ENCODE measurements around the gene BHMT. TPM values are rescaled to one million over a fixed set of nuclear protein-coding genes. Genes with fewer than 3 reads are reported as not detected.

Gene BHMT
- total RNA-seq, 2 experiments from 2014 or later: not detected

- intact Hi-C loops (cut with micrococcal nuclease; ENCODE audit: unreplicated experiment): no loop called here
- CTCF ChIA-PET (ENCODE audit: unreplicated experiment): no interaction called here
- POLR2A ChIA-PET: no interaction called here
- Histone ChIP-seq H3K9me2 (ENCODE audit: insufficient read depth, low read length) (no peaks in the 10 kb centered on the region), H2AFZ (ENCODE audit: low read length) (no peak overlapping the region), H3K27ac (ENCODE audit: low read depth, low read length, poor library complexity, severe bottlenecking) (no peak overlapping the region), H4K20me1 (ENCODE audit: insufficient read depth, low read length) (no peaks in the 10 kb centered on the region), H3K36me3 (ENCODE audit: insufficient read depth, low read length) (no peaks in the 10 kb centered on the region), H3K4me3 (ENCODE audit: low read depth, low read length, poor library complexity, severe bottlenecking) (no peak overlapping the region), H3K79me2 (ENCODE audit: insufficient read depth, low read depth, low read length) (no peaks in the 10 kb centered on the region), H3K9me3 (ENCODE audit: low read length) (no peaks in the 10 kb centered on the region), H3K4me2 (ENCODE audit: low read length) (no peak overlapping the region), H3K4me1 (ENCODE audit: insufficient read depth, low read length, poor library complexity, severe bottlenecking) (no peaks in the 10 kb centered on the region)
- no peak for DNase-seq (ENCODE audit: low spot score)
- no TSS peak for BruUV-seq (replicated peaks)
- TF ChIP-seq EZH2phosphoT487 (IDR thresholded peaks at IDR 0.05; ENCODE audit: borderline replicate concordance, low read depth, low read length) (no peak), CTCF (conservative IDR thresholded peaks at IDR 0.05; ENCODE audit: low read length) (no peak)
Measured at GRCh38 chr5:79111960-79112702, 522 bp downstream of the BHMT start.

GRCh38 chr5:79112703-79113058 lies 1.1 kb downstream of the BHMT start:
- Histone ChIP-seq H3K79me2 (ENCODE audit: insufficient read depth, low read depth, low read length) (no peaks in the 10 kb centered on the region), H3K9me3 (ENCODE audit: low read length) (no peaks in the 10 kb centered on the region), H3K4me3 (ENCODE audit: low read depth, low read length, poor library complexity, severe bottlenecking) (no peak overlapping the region), H3K9me2 (ENCODE audit: insufficient read depth, low read length) (no peaks in the 10 kb centered on the region), H3K4me2 (ENCODE audit: low read length) (no peak overlapping the region), H2AFZ (ENCODE audit: low read length) (no peak overlapping the region), H3K27ac (ENCODE audit: low read depth, low read length, poor library complexity, severe bottlenecking) (no peak overlapping the region), H3K4me1 (ENCODE audit: insufficient read depth, low read length, poor library complexity, severe bottlenecking) (no peaks in the 10 kb centered on the region), H3K36me3 (ENCODE audit: insufficient read depth, low read length) (no peaks in the 10 kb centered on the region), H4K20me1 (ENCODE audit: insufficient read depth, low read length) (no peaks in the 10 kb centered on the region)
- no peak for DNase-seq (ENCODE audit: low spot score)
- no peak for TF ChIP-seq CTCF (conservative IDR thresholded peaks at IDR 0.05; ENCODE audit: low read length)
- no peak for TF ChIP-seq EZH2phosphoT487 (IDR thresholded peaks at IDR 0.05; ENCODE audit: borderline replicate concordance, low read depth, low read length)
- intact Hi-C loops (cut with micrococcal nuclease; ENCODE audit: unreplicated experiment): no loop called here
- BruUV-seq (replicated peaks): no TSS peak
- POLR2A ChIA-PET: no interaction called here
- CTCF ChIA-PET (ENCODE audit: unreplicated experiment): no interaction called here

- no TSS peak for BruUV-seq (replicated peaks)
- CTCF ChIA-PET (ENCODE audit: unreplicated experiment): no interaction called here
- H3K79me2 ChIP-seq (ENCODE audit: insufficient read depth, low read depth, low read length): no peaks in the 10 kb centered on the region
- H2AFZ ChIP-seq (ENCODE audit: low read length): no peak overlapping the region
- POLR2A ChIA-PET: interaction anchor here (0.9 kb wide), 1 partner anchor 12 kb away, joined by 3 read pairs; no protein-coding TSS in a partner anchor
- H3K4me3 ChIP-seq (ENCODE audit: low read depth, low read length, poor library complexity, severe bottlenecking): no peak overlapping the region
- intact Hi-C loops (cut with micrococcal nuclease; ENCODE audit: unreplicated experiment): no loop called here
- H3K9me3 ChIP-seq (ENCODE audit: low read length): no peaks in the 10 kb centered on the region
- no peak overlapping the region for H3K4me2 ChIP-seq (ENCODE audit: low read length)
- H3K4me1 ChIP-seq (ENCODE audit: insufficient read depth, low read length, poor library complexity, severe bottlenecking): no peaks in the 10 kb centered on the region
- no peaks in the 10 kb centered on the region for H4K20me1 ChIP-seq (ENCODE audit: insufficient read depth, low read length)
- H3K36me3 ChIP-seq (ENCODE audit: insufficient read depth, low read length): no peaks in the 10 kb centered on the region
- no peak for DNase-seq (ENCODE audit: low spot score)
- no peak overlapping the region for H3K27ac ChIP-seq (ENCODE audit: low read depth, low read length, poor library complexity, severe bottlenecking)
- TF ChIP-seq EZH2phosphoT487 (IDR thresholded peaks at IDR 0.05; ENCODE audit: borderline replicate concordance, low read depth, low read length) (no peak), CTCF (conservative IDR thresholded peaks at IDR 0.05; ENCODE audit: low read length) (no peak)
- no peaks in the 10 kb centered on the region for H3K9me2 ChIP-seq (ENCODE audit: insufficient read depth, low read length)
Measured at GRCh38 chr5:79119486-79119885, 7.9 kb downstream of the BHMT start.
